Activated CD8-positive, alpha-beta memory T cell treated with anti-CD3 and anti-CD28 coated beads for 4 hours (primary cell): ENCODE results near the gene ANXA7.
"Not testable (repeated sequence)": the region's sequence is repeated elsewhere in the genome, so short reads cannot be mapped to it uniquely, and the experiment has no call there.

Experiments
- DNase-seq, 2 donors: peaks; one replicate each; pipeline ENCODE4 v3.0.0-alpha.2; 2020; ENCODE audit warnings: low read depth in 2 of 2

The ANXA7 gene

DNA sequence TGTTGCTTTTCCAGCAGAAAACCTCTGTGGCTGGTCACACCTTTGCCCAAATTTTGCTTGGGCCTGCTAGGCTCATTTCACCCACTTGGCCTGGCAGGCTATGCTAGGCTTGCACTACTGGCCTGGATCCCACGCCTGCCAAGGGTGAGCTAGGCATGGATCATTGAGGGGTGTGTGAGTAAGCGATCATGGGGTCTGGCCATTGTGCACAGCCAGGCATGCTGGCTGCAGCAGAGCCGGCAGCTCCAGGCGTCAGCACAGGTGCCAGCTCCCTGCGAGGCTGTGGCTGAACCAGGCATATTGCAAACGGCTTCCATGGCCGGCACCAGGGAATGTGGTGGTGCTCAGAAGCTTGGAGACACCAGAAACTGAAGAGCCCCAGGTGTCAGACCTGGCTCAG lies 74.4 kb downstream of the ANXA7 start:
- no peak for DNase-seq

DNA sequence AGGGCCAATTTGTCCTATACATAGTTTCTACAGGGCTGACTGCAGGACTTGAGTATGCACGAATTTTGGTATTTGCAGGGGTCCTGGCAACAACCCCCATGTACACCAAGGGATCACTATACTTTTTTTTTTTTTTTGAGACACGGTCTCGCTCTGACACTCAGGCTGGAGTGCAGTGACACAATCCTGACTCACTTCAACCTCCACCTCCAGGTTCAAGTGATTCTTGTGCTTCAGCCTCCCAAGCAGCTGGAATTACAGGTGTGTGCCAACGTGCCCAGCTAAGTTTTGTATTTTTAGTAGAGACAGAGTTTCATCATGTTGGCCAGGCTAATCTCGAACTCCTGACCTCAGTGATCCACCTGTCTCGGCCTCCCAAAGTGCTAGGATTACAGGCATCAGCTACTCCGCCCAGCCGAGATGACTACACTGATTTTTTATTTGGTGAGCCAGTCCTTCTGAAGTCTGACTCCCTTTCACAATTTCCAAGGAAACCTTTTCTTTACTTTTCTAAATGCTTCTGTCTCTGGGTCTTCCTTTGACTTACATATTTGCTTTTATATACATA lies 75.0 kb downstream of the ANXA7 start:
- no peak for DNase-seq

DNA sequence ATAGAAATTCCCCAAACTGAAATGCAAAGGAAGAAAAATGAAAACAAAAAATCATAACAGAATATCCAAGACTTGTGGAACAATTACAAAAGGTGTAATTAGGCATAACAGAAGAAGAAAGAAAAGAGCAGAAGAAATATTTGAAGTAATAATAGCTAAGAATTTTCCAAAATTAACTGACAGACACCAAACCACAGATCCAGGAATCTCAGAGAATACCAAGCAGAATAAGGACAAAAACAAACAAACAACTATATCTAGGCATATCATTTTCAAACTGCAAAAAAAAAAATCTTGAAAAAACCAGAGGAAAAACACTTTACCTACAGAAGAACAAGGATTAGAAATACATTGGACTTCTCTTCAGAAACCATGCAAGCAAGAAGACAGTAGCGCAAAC lies 80.7 kb downstream of the ANXA7 start:
- no peak for DNase-seq

DNA sequence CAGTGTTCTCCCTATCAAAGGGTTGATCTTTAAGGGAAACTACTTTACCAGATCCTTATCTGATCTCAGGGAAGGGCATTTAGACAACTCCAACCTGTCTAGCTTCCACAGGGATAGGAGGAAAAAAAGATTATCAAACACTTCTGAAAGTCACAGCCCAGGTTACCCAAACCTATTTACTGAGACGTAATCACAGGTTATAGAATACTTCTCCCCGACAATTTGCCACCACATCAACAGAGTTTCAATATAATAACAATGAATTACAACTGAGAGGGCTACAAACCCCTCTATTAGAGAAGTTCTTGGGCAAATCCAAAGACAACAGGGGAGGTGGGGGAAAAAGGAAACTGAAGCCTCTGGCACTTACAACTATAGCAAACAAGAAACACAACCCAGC lies 81.5 kb downstream of the ANXA7 start:
- DNase-seq = no peak

DNA sequence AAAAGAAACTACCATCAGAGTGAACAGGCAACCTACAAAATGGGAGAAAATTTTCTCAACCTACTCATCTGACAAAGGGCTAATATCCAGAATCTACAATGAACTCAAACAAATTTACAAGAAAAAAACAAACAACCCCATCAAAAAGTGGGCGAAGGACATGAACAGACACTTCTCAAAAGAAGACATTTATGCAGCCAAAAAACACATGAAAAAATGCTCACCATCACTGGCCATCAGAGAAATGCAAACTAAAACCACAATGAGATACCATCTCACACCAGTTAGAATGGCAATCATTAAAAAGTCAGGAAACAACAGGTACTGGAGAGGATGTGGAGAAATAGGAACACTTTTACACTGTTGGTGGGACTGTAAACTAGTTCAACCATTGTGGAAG lies 85.3 kb downstream of the ANXA7 start:
- not testable (repeated sequence) for DNase-seq

DNA sequence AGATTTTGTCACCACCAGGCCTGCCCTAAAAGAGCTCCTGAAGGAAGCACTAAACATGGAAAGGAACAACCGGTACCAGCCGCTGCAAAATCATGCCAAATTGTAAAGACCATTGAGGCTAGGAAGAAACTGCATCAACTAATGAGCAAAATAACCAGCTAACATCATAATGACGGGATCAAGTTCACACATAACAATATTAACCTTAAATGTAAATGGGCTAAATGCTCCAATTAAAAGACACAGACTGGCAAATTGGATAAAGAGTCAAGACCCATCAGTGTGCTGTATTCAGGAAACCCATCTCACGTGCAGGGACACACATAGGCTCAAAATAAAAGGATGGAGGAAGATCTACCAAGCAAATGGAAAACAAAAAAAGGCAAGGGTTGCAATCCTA lies 88.6 kb downstream of the ANXA7 start:
- not testable (repeated sequence) for DNase-seq
